T-helper 1 cell treated with Interleukin-12 subunit alpha and Interleukin-12 subunit beta and Interleukin-4 antibody, amounts not matched to agents 30 ng/mL and 1 ng/mL, for 36 hours (primary cell): ENCODE data around the gene SLC6A13. TPM values are rescaled to one million over a fixed set of nuclear protein-coding genes. Genes with fewer than 3 reads are reported as not detected.
"Not testable (repeated sequence)": the region's sequence is repeated elsewhere in the genome, so short reads cannot be mapped to it uniquely, and the experiment has no call there.

Experiments
- intact Hi-C: fragments of 100-400 bp; cut with micrococcal nuclease; formaldehyde crosslinking; loops from one replicate; pipeline ENCODE4 v1.15.1; 2024
- total RNA-seq: library from RNA; stranded (reverse); gene quantifications from 2 replicates; pipeline ENCODE4 v1.2.3, GENCODE V29; 2022

SLC6A13 gene
- 0.78 and 0.95 TPM in 2 replicates for total RNA-seq

- intact Hi-C loops = no loop called here
Observed at GRCh38 chr12:262817-263216, at the start of gene SLC6A13. TSS of gene SLC6A13 (minus strand) at chr12:262836. CDS start at chr12:260052, 2,784 bp downstream.

- intact Hi-C loops = no loop called here
Observed at GRCh38 chr12:308511-308910, 45.9 kb upstream of the SLC6A13 start.

- intact Hi-C loops = no loop called here
Observed at GRCh38 chr12:307406-307805, 44.8 kb upstream of the SLC6A13 start.

- intact Hi-C loops = no loop called here
Observed at GRCh38 chr12:304805-305204, 42.2 kb upstream of the SLC6A13 start.

- intact Hi-C loops = not testable (repeated sequence)
Observed at GRCh38 chr12:302766-303165, 40.1 kb upstream of the SLC6A13 start.

- intact Hi-C loops = not testable (repeated sequence)
Observed at GRCh38 chr12:300166-300565, 37.5 kb upstream of the SLC6A13 start.

GRCh38 chr12:299511-299910 is 36.9 kb upstream of the SLC6A13 start:
- intact Hi-C loops = not testable (repeated sequence)

GRCh38 chr12:298059-298458 is 35.4 kb upstream of the SLC6A13 start:
- intact Hi-C loops = not testable (repeated sequence)

GRCh38 chr12:295132-295531 is 32.5 kb upstream of the SLC6A13 start:
- intact Hi-C loops = no loop called here

GRCh38 chr12:293199-293598 is 30.6 kb upstream of the SLC6A13 start:
- intact Hi-C loops = no loop called here

GRCh38 chr12:292186-292585 is 29.6 kb upstream of the SLC6A13 start:
- intact Hi-C loops = no loop called here

- intact Hi-C loops = no loop called here
Observed at GRCh38 chr12:291153-291723, 28.6 kb upstream of the SLC6A13 start.

GRCh38 chr12:288687-289086 is 26.1 kb upstream of the SLC6A13 start:
- intact Hi-C loops = no loop called here

GRCh38 chr12:286531-287300 is 24.1 kb upstream of the SLC6A13 start:
- intact Hi-C loops = no loop called here

GRCh38 chr12:278046-278445 is 15.4 kb upstream of the SLC6A13 start:
- intact Hi-C loops = no loop called here

- intact Hi-C loops = no loop called here
Observed at GRCh38 chr12:275812-276211, 13.2 kb upstream of the SLC6A13 start.

- intact Hi-C loops = no loop called here
Observed at GRCh38 chr12:273382-273781, 10.7 kb upstream of the SLC6A13 start.

GRCh38 chr12:272942-273341 is 10.3 kb upstream of the SLC6A13 start:
- intact Hi-C loops = no loop called here

GRCh38 chr12:271161-271560 is 8.5 kb upstream of the SLC6A13 start:
- intact Hi-C loops = no loop called here

- intact Hi-C loops = no loop called here
Observed at GRCh38 chr12:269191-269590, 6.6 kb upstream of the SLC6A13 start.

GRCh38 chr12:268483-268840 is 5.8 kb upstream of the SLC6A13 start:
- intact Hi-C loops = no loop called here

GRCh38 chr12:267581-268482 is 5.2 kb upstream of the SLC6A13 start:
- intact Hi-C loops = no loop called here
